GM19238 (cell line): ENCODE measurements around the gene PKHD1.
"Not testable (repeated sequence)": the region's sequence is repeated elsewhere in the genome, so short reads cannot be mapped to it uniquely, and the experiment has no call there.

Source experiments
- DNase-seq: peaks from one replicate; pipeline ENCODE4 v3.0.0; 2011; ENCODE audit warnings: low spot score; ENCODE audit not compliant: insufficient read length

Gene PKHD1

DNA sequence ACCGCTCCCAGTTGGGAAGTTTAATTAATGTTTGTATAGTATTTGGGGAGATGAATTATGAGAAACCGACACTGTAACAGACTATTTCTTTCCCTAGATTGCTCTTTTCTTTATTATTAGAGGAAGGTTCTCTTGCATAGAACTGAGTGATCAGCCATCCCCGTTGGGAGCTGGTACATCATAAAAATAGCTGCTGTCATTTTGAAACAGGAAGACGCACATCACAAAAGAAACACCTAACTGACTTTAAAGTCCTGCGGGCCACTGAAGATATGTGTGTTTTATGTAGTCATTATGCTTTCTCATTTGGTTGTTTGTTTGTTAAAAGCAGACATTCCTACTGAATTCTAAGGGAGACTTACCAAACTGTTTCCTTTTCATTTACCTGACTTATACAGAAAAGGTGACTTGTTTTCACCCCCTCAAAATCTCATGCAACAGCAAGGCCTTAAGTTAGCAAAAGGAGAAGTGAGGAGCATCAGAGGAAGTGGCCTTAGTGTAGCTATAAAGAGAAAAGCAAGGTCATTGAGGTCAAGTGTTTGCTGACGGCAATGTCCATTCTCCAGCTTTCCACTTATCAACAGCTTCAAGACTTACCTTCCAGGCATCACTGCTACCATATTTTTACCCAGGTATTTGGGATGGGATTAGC, 91.0 kb downstream of the PKHD1 start:
- no peak for DNase-seq

- DNase-seq = no peak
Measured at GRCh38 chr6:51995214-51995755, 92.1 kb downstream of the PKHD1 start.

- no peak for DNase-seq
Measured at GRCh38 chr6:51992876-51993275, 94.5 kb downstream of the PKHD1 start.

DNA sequence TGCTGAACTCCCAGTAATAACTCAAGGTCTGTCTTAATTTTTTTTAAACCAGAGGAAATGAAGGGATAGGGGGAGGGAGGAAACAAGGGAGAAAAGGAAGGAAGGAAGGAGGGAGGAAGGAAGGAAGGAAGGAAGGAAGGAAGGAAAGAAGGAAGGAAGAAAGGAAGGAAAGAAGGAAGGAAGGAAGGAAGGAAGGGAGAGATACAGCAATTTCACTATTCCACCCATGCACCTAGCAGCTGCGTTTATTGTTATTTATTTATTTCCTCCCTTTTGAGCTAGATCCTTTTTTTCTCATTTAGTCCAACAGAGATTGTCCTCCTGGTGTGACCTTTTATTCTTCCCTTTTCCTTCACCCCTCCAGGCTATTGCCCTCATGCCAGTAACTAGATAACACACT, 97.6 kb downstream of the PKHD1 start:
- no peak for DNase-seq

GRCh38 chr6:51986864-51987263, 100.5 kb downstream of the PKHD1 start:
- no peak for DNase-seq

DNA sequence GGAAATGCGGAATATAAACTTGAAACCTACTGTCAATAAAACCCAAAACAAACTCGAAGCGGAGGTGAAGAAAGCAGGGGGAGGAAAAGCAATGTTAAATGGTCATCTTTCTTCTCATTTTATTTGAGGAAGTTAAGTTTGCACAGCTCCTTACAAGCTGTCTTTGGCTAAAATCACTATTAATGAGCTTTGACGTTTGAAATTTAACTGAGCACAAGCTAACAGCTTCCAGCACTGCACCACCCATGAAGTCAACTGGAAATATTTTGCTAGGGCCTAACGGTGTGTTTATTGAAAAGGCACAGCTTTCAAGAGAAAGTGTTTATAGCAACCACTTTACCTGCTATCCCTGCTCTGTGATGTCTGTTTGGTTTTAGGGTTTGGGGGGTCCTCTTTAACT, 103.8 kb downstream of the PKHD1 start:
- DNase-seq = no peak

DNA sequence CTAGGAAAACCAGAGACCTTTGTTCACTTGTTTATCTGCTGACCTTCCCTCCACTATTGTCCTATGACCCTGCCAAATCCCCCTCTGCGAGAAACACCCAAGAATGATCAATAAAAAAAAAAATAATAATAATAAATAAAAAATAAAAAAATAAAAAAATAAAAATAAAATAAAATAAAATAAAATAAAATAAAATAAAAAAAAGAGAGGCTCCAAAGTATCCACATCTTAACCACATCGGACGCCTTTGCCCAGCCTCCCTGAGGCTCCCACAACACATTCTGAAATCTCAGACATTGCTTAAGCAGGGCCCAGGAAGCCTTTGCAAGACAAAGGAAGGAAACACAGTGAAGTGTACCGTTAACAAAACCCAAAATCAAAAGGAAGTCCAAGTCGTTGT, 104.7 kb downstream of the PKHD1 start:
- DNase-seq = not testable (repeated sequence)

- no peak for DNase-seq
Measured at GRCh38 chr6:51976374-51976773, 111.0 kb downstream of the PKHD1 start.

DNA sequence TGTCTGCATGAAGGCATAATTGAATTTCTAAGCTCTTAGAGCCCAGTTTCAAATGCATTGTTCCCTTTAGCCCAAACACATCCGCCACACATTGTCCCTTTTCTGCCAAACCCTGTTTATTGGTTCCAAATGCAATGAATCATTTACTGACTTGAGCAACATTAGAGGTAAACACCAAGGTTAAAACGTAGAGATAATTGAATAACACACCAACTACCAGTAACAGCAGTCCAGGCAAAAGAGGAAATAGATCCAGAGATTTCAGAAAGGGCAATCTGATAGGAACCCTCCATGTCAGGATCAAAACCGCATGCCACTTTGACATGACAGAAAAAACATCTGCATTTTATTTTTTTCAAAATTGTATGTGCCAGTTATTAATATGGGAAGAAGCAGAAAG, 114.8 kb downstream of the PKHD1 start:
- no peak for DNase-seq

DNA sequence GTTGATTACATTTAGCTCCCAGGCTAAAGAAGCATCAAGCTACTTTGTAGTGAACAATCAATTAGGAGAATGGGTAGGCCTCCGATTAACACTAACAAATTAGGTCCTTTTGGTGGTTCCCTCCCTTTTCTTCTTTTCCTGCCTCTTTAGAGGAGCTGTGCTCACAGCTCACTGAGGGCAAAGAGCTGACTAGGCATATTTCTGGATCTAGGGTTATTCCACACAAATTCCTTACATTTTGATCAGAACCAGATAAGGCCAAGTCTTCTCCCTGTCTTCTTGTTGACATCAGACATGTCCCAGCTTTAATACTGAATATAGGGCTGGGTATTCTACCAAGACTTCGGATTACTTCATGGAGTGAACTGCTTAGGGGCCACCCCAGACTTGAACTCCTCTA, 119.1 kb downstream of the PKHD1 start:
- no peak for DNase-seq

DNA sequence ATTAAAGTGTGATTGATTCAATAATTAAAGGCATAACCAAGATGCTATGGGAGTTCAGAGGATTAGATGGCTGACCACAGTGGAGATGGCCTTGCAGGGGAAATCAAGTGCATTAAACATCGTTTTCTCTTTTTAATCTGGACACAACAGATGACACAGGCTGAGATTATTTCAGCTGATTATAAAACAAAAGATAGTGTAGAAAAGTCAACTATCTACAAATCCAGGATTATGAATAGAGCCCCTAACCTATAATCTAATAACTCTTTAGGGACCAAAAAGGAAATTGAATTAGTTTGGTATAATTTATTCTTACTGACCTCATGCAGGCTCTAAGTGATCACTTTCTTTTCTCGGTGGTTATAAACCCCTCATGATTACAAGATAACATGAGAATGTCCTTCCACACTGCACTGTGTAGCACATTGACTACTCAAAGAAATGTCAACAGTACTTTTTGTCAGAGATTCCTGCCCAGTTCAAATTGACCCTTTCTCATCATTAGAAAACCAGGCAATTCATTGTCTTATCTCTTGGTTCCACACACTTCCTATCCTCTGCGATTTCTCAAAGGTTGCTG, 122.1 kb downstream of the PKHD1 start:
- no peak for DNase-seq

DNA sequence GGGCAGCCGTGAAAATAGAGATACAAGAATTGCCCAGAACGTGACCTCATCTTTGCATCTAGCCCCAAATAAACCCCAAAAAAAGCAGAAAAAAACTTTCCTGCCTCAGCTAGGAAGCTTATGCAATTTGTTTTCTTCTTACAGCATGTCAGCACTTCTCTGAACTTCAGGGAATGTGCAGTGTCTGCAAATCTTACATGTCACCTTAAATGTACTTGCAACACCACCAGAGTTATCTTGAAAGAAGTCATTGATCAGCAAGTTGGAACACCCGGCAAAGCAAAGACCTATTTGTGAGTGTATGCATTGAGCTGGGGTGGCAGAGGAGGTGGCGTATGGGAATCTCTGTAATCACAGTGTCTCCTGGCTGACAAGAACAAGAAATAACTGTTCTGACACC, 123.4 kb downstream of the PKHD1 start:
- no peak for DNase-seq

DNA sequence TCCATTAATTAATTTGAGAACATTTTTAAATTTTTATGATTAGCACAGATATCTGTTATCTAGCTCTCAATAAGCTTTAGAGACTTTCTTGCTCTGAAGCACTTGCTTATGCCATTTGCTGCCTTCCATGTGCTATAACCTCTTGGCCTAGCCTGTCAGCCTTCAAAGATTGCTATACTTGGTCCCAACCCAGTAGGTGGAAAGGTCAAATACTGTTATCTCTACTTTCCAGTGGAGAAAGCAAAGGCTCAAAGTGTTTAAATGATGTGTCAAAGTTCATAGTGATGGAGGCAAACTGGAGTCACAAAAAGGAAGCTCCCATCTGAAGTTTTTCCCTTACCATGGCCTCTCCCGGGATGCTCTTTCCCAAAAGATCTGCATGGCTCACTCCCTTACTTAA, 125.1 kb downstream of the PKHD1 start:
- DNase-seq = no peak

DNA sequence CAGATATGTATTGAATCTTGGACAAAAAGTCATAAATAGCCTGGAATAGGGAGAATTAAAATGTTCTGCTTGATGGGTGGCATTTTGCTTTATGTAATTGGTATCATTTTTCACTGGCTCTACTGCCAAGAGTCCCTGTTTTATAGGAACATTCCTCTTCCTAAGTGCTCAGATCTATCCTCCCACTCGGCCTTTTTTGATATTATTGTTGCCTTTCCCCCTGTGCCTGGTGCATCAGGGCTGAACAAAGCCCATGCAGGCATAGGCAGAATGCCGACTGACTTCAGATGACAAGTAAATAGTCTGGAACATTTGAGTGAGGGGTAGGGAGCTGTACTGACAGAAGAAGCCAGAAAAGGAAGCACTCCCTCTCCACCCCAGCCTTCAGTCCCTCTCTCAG, 127.0 kb downstream of the PKHD1 start:
- no peak for DNase-seq

- peak; percentile 8 for DNase-seq
Measured at GRCh38 chr6:51959744-51960383, 127.5 kb downstream of the PKHD1 start.

DNA sequence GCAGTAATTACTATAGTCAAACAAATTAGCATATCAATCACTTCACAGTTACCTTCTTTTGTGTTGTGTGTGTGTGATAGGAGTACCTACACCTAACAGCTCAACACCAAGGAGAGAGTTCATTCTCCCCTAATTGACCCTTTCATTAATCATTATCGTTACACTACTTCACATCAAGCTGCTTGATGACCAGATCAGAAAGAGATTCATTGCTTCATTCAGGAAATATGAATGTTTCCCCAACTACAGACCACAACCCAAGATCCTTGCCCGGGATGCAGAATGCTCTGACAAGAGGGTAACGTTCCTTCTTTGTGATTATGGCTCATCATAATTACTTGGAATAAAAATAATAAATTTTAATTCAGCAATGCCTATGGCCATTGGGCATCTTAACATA, 132.7 kb downstream of the PKHD1 start:
- DNase-seq = no peak

GRCh38 chr6:51953246-51953645, 134.2 kb downstream of the PKHD1 start:
- DNase-seq = no peak

DNA sequence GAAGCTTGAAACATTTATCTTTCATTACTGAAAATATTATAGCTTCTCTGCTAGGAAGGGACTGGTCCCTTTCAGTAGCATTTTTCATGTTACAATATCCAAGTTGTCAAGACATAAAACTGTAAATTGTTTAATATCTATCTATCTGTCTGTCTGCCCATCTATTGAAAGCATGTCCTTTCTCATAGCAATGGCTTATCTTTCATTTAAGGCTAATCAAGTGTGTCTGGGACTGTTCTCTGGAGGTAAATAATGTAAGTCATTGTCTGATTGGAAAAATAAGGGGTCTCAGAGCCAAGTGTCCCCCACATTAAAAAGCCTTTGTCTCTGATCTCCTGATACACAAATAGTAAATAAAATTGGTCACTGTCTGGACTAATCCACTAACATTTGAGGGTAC, 135.5 kb downstream of the PKHD1 start:
- DNase-seq = no peak

DNA sequence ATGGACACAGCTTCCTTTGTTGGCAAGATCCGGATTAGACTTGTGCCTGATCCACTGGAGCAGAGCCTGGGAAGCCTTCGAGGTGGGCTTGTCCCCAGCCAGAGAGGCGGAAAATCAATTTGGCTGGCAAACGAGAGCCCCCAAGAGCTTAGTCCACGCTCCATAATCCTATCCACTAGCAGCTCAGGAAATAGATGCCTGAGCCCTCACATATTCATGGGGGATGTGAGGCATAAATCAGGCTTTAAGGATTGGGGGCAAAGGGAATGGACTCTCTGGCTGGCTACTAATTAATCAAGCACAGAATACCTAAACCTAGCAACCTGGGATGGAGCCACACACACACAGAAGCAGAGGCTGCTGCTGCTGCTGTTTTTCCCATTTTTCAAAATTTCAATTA, 137.9 kb downstream of the PKHD1 start:
- DNase-seq = no peak

- not testable (repeated sequence) for DNase-seq
Measured at GRCh38 chr6:51939695-51940094, 147.7 kb downstream of the PKHD1 start.

- no peak for DNase-seq
Measured at GRCh38 chr6:51936531-51937290, 150.7 kb downstream of the PKHD1 start.

DNA sequence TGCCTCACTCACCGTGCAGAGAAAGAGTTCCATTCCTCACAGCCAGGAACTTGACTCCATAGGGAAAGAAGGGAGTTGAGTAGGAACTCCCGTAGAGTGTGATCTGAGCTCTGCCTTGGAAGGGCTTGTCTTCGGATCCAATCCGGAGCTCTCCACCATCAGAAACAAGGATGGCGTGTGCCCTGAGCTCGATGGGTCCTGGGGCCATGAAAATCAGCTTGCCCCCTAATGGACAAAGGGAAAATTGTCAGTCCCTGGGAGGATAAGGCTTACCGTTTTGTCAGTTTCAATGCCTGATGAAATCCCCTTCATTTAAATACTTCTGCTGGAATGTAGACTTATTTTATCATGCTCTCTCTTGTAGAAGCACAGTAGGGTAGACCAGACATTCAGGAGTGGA, 153.3 kb downstream of the PKHD1 start:
- peak; percentile 10 for DNase-seq
